SK-N-SH (cell line): ENCODE measurements around the gene MYO1H. TPM values are rescaled to one million over a fixed set of nuclear protein-coding genes. Genes with fewer than 3 reads are reported as not detected.

Experiments used
- CTCF ChIA-PET: fragments of 300-600, 350-600 bp; formaldehyde crosslinking; extraction: SDS; loops from one replicate; lab custom pipeline; 2021; lab: Yijun Ruan, JAX
- POLR2A ChIA-PET: fragments of 350-600 bp; sonication (Branson Sonifier 250); formaldehyde crosslinking; extraction: SDS; loops from one replicate; lab custom pipeline; 2020; ENCODE audit warnings: antibody characterized with exemption, inconsistent platforms; lab: Yijun Ruan, JAX
- DNase-seq: peaks from one replicate; pipeline ENCODE4 v3.0.0; 2012
- H2AFZ ChIP-seq: fragments of 200-600 bp; sonication (generic); 2 replicates; pipeline ENCODE4 v1.8.1; 2016; ENCODE audit warnings: antibody characterized with exemption, mild to moderate bottlenecking, low read depth
- H3F3A ChIP-seq: fragments of 200-600 bp; sonication (generic); replicated peaks from 2 replicates; pipeline ENCODE3; 2016; ENCODE audit warnings: antibody characterized with exemption, mild to moderate bottlenecking; ENCODE audit not compliant: insufficient read depth
- H3K27ac ChIP-seq, 2 experiments: fragments of 200-500 bp in 1 of 2; fragments of 200-600 bp in 1 of 2; sonication (Bioruptor generic) in 1 of 2; sonication (generic), shearing (Covaris generic) in 1 of 2; 2 replicates each; pipeline versions ENCODE4 v1.5.1 to v1.6.1; 2014 to 2016; ENCODE audit warnings: low read depth in 2 of 2, inconsistent platforms in 1 of 2, low read length in 1 of 2, mild to moderate bottlenecking in 1 of 2, mixed read lengths in 1 of 2
- H3K27me3 ChIP-seq: fragments of 200-600 bp; sonication (generic), shearing (Covaris generic); 2 replicates; pipeline ENCODE4 v1.6.1; 2016; ENCODE audit warnings: mixed run types; ENCODE audit not compliant: insufficient read depth
- H3K36me3 ChIP-seq, 2 experiments: fragments of 200-500 bp in 1 of 2; fragments of 200-600 bp in 1 of 2; sonication (Bioruptor generic) in 1 of 2; sonication (generic) in 1 of 2; replicated peaks in 1 of 2; 2 replicates each; pipeline versions ENCODE3 to v1.5.1; 2014 to 2016; ENCODE audit warnings: low read length in 1 of 2, mild to moderate bottlenecking in 1 of 2; ENCODE audit not compliant: insufficient read depth in 2 of 2, control insufficient read depth in 1 of 2
- H3K4me1 ChIP-seq, 2 experiments: fragments of 200-500 bp in 1 of 2; fragments of 200-600 bp in 1 of 2; sonication (Bioruptor generic) in 1 of 2; sonication (generic), shearing (Covaris generic) in 1 of 2; 2 replicates each; pipeline versions ENCODE4 v1.5.1 to v1.6.1; 2014 to 2016; ENCODE audit warnings: low read depth in 1 of 2, low read length in 1 of 2, mixed run types in 1 of 2; ENCODE audit not compliant: insufficient read depth in 2 of 2, control insufficient read depth in 1 of 2
- H3K4me2 ChIP-seq: fragments of 200-600 bp; sonication (generic), shearing (Covaris generic); 2 replicates; pipeline ENCODE4 v1.6.1; 2017; ENCODE audit warnings: mixed run types
- H3K4me3 ChIP-seq, 2 experiments: fragments of 200-500 bp in 1 of 2; fragments of 200-600 bp in 1 of 2; sonication (Bioruptor generic) in 1 of 2; sonication (generic), shearing (Covaris generic) in 1 of 2; 2 replicates each; pipeline versions ENCODE4 v1.5.1 to v1.8.1; 2014 to 2016; ENCODE audit warnings: low read depth in 2 of 2, inconsistent platforms in 1 of 2, low read length in 1 of 2, mild to moderate bottlenecking in 1 of 2, mixed read lengths in 1 of 2, moderate library complexity in 1 of 2
- H3K79me2 ChIP-seq: fragments of 200-600 bp; sonication (generic); 2 replicates; pipeline ENCODE4 v1.8.1; 2017; ENCODE audit warnings: mild to moderate bottlenecking; ENCODE audit not compliant: insufficient read depth
- H3K9ac ChIP-seq: fragments of 200-600 bp; sonication (generic); 2 replicates; pipeline ENCODE4 v1.6.1; 2017; ENCODE audit warnings: mixed run types
- H3K9me2 ChIP-seq: fragments of 200-600 bp; sonication (generic); 2 replicates; pipeline ENCODE4 v1.6.1; 2017; ENCODE audit warnings: mixed run types
- H3K9me3 ChIP-seq: fragments of 200-600 bp; sonication (generic); 2 replicates; pipeline ENCODE4 v1.6.1; 2017; ENCODE audit warnings: mixed run types, mild to moderate bottlenecking, moderate library complexity
- H4K20me1 ChIP-seq: fragments of 200-600 bp; sonication (generic); 2 replicates; pipeline ENCODE4 v1.6.1; 2017; ENCODE audit warnings: mild to moderate bottlenecking, mixed run types; ENCODE audit not compliant: insufficient read depth
- ELF1 ChIP-seq: IDR thresholded peaks from 2 replicates; pipeline ENCODE4 v1.4.0; 2012
- FOSL2 ChIP-seq: IDR thresholded peaks from 2 replicates; pipeline ENCODE4 v1.4.0; 2012; ENCODE audit warnings: low read depth, mild to moderate bottlenecking, moderate library complexity, borderline replicate concordance
- MAX ChIP-seq: IDR thresholded peaks from 2 replicates; pipeline ENCODE4 v1.4.0; 2012; ENCODE audit warnings: low read depth
- MXI1 ChIP-seq: IDR thresholded peaks from 2 replicates; pipeline ENCODE4 v1.6.1; 2012; ENCODE audit warnings: mild to moderate bottlenecking, low read depth, low read length, improper control_type of control experiment
- NRF1 ChIP-seq: IDR thresholded peaks from 2 replicates; pipeline ENCODE4 v1.6.1; 2012; ENCODE audit warnings: low read depth, mild to moderate bottlenecking, low read length
- POLR2AphosphoS5 ChIP-seq: IDR thresholded peaks from 2 replicates; pipeline ENCODE4 v1.6.1; 2012; ENCODE audit warnings: low read depth, low read length
- RFX5 ChIP-seq: IDR thresholded peaks from 2 replicates; pipeline ENCODE4 v1.6.1; 2012; ENCODE audit warnings: mild to moderate bottlenecking, improper control_type of control experiment, low read length
- TCF12 ChIP-seq: IDR thresholded peaks from 2 replicates; pipeline ENCODE4 v1.4.0; 2012
- TEAD4 ChIP-seq: IDR thresholded peaks from 2 replicates; pipeline ENCODE4 v1.4.0; 2012; ENCODE audit warnings: mild to moderate bottlenecking, borderline replicate concordance; ENCODE audit not compliant: insufficient read depth
- USF2 ChIP-seq: fragments of 150-350 bp; IDR thresholded peaks from 2 replicates; pipeline ENCODE4 v1.6.1; 2017; ENCODE audit warnings: antibody characterized with exemption, low read length, low read depth, borderline replicate concordance
- ZBTB33 ChIP-seq: IDR thresholded peaks from 2 replicates; pipeline ENCODE4 v1.4.0; 2012; ENCODE audit warnings: low read depth, borderline replicate concordance
- WGBS: methylation state at CpG from one replicate; pipeline ENCODE4 v1.1.6; 2017; ENCODE audit warnings: low lambda C conversion rate; 5-methylcytosine and 5-hydroxymethylcytosine counted together
- polyA plus RNA-seq, 3 experiments: library from polyadenylated mRNA; depleted of rRNA; stranded (reverse); fragments of >200 nt; gene quantifications; 2 replicates each; pipeline ENCODE4 v1.2.3, GENCODE V29; 2012
- TF ChIP-seq, protein P1 (sequence below): fragments of 200-600 bp; sonication (generic); IDR thresholded peaks from 2 replicates; pipeline ENCODE4 v1.6.1; 2017; ENCODE audit warnings: antibody characterized with exemption, mild to moderate bottlenecking, moderate library complexity
- TF ChIP-seq, protein P2 (sequence below): IDR thresholded peaks from 2 replicates; pipeline ENCODE4 v1.4.0; 2012; ENCODE audit warnings: low read depth, borderline replicate concordance

MYO1H gene
- polyA plus RNA-seq, 1 of the 3 experiments (the other 2 are of a cell fraction) = not detected

- H3K9me2 ChIP-seq = no peaks in the 10 kb centered on the region
Measured at GRCh38 chr12:109383240-109383639, 35.5 kb downstream of the MYO1H start.

More at GRCh38 chr12:109383240-109383639, 35.5 kb downstream of the MYO1H start:
- no peaks in the 10 kb centered on the region for H3K36me3 ChIP-seq
- no peaks in the 10 kb centered on the region; the same call in 1 of the 2 replicates for H3K9me3 ChIP-seq
- no peak overlapping the region for H3K9ac ChIP-seq
- 64% methylated on average over 2 of the region's 2 CpGs for WGBS
- H3K4me1 ChIP-seq = no peaks in the 10 kb centered on the region
- H3K4me3 ChIP-seq = no peak overlapping the region
- H2AFZ ChIP-seq = no peak overlapping the region
- ChIA-PET CTCF (interaction anchor here (4.2 to 7.4 kb wide), 3 partner anchors 10 to 271 kb away, joined by 15 to 127 read pairs (median 43); no protein-coding TSS in a partner anchor), POLR2A (no interaction called here)
- no peaks in the 10 kb centered on the region for H3F3A ChIP-seq
- H4K20me1 ChIP-seq = no peaks in the 10 kb centered on the region
- TF ChIP-seq USF2 (no peak), TEAD4 (no peak), TCF12 (no peak), NRF1 (no peak), ZBTB33 (no peak), MAX (no peak), RFX5 (no peak), POLR2AphosphoS5 (no peak), MXI1 (no peak), ELF1 (no peak), FOSL2 (no peak)
- TF ChIP-seq, protein P1, sequence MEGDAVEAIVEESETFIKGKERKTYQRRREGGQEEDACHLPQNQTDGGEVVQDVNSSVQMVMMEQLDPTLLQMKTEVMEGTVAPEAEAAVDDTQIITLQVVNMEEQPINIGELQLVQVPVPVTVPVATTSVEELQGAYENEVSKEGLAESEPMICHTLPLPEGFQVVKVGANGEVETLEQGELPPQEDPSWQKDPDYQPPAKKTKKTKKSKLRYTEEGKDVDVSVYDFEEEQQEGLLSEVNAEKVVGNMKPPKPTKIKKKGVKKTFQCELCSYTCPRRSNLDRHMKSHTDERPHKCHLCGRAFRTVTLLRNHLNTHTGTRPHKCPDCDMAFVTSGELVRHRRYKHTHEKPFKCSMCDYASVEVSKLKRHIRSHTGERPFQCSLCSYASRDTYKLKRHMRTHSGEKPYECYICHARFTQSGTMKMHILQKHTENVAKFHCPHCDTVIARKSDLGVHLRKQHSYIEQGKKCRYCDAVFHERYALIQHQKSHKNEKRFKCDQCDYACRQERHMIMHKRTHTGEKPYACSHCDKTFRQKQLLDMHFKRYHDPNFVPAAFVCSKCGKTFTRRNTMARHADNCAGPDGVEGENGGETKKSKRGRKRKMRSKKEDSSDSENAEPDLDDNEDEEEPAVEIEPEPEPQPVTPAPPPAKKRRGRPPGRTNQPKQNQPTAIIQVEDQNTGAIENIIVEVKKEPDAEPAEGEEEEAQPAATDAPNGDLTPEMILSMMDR = no peak
- TF ChIP-seq, protein P2, sequence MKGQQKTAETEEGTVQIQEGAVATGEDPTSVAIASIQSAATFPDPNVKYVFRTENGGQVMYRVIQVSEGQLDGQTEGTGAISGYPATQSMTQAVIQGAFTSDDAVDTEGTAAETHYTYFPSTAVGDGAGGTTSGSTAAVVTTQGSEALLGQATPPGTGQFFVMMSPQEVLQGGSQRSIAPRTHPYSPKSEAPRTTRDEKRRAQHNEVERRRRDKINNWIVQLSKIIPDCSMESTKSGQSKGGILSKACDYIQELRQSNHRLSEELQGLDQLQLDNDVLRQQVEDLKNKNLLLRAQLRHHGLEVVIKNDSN = no peak
- DNase-seq = no peak
- no peaks in the 10 kb centered on the region for H3K79me2 ChIP-seq
- H3K27me3 ChIP-seq = peaks cover 6% of the 10 kb centered on the region; the same call in 1 of the 2 replicates
- H3K27ac ChIP-seq = no peak overlapping the region
- H3K4me2 ChIP-seq = no peak overlapping the region
